Measurements from ENCODE around the gene PODXL.

PODXL gene

DNA sequence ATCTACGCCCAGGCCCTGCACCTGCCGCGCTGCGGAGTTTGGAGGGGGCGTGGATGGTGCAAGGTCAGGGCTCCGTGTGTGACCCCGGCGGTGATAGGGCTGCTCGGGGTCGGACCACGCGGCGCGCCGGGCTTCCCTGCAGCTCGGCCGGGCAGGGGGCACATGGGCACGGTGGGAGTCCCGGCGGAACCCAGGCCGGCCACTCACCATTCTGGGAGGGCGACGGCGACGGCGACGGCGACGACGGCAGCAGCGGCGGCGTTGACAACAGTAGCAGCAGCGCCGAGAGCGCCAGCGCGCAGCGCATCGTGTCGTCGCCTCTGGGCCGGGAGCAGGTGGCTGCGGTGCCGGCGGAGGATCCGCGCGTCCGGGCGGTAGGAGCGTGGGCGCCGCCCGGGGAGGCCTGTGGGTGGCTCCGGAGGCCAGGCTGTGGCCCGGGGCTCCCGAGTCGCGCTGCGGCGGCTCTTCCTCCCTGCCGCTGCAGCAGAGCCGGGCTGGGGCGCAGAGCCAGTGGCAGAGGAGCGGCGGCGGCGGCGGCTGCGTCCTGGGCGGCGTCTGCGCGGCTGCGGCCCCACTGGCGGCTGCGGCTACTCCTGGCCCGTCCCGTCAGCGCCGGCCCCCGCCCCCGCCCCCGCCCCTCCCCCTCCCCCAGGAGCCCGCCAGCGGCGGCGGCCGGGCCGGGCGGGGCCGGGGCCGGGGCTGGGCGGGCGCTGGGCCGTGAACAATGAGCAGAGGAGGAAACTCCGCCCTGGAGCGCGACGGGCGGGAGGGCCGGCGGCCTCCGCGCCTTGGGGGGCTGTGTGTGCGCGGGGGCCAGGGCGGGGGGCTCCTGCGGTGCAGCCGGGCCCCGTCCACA is at the start of gene PODXL:
TSS of gene PODXL (minus strand) at position 576 of the 856 bp plus-strand sequence. CDS start at position 307, 269 bp downstream.
- DNase-seq: peak; percentile 49 to 50

DNA sequence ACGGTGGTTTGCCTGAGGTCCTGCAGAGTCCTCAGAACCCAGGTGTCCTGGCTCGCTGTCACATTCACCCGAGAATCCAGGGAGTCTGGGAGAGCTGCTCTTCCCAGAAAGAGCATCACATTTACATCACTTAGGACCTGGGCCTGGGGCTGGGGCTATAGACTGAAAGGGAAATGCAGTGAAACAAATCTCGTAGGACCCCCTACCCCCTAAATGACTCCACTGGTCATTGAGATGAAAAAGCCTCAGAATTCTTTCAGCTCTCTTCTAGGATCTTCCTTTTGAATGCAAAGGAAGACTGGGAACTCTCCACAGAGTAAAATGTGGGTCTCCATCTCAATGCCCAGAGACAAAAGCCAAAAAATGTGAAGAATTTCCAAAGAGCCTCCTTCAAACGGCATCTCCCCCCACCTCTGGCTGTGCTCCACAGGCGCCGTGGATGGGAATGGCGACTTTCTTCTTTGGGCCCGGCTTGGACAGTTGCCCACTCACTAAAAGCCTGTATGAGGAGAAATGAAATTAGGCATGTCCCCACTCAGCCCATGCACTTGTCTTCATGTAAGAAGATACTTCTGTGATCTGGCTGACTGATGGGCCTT is 49.0 kb upstream of the PODXL start:
- no peak for DNase-seq

DNA sequence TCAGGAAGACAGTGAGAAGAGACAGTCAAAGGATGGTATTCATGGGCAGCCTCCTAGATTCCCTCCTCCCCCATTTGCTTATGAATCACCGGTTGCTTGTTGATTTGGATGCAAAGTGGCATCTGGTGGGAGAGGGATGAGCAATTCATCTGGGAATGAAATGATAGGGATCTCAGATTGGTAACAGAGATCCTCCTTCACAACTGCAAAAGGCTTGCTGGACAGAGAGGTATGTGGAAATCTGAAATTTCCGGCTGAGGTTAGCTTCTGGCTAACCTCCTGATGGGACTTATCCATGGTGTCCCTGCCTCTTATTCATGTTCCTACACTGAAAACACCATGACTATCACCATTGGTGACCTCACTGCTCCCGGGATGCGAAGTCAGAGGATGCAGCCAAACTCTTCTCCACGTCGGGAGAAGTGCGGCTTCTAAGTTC is 48.4 kb upstream of the PODXL start:
- DNase-seq: no peak

DNA sequence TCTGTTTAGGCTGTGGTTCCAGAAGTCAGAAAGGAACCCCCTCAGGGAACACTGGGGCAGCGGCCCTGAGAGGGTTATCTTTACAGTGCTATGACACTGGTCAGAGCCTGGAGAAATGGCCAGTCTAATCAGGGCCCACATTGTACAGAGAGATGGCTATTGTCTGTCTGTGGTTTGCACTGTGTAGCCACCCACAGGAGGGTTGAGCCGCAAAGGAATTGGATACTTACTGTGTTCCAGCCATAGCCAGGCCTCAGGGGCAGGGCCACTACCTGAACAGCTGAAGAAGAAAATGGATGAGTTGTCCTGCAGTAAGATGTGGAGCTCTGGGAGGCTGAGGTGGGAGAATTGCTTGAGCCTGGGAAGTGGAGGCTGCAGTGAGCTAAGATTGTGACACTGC is 47.5 kb upstream of the PODXL start:
- DNase-seq: no peak

DNA sequence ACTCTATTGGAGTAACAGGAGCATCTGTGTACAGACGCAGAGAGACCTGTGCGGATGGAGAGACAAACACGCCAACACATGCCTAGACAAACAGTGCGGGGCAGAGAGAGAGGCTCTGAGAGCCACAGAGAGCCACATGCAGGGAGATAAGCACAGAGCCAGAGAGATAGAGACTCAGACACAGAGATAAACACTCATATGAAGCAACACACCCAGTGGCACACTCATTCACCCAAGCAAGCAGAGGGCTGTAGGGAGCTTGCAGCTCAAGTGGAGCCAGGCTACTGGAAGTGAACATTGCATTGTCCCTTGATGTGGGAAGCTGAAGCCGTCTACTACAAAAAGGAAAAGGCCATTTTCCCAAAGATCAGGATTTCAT is 46.6 kb upstream of the PODXL start:
- DNase-seq: no peak

DNA sequence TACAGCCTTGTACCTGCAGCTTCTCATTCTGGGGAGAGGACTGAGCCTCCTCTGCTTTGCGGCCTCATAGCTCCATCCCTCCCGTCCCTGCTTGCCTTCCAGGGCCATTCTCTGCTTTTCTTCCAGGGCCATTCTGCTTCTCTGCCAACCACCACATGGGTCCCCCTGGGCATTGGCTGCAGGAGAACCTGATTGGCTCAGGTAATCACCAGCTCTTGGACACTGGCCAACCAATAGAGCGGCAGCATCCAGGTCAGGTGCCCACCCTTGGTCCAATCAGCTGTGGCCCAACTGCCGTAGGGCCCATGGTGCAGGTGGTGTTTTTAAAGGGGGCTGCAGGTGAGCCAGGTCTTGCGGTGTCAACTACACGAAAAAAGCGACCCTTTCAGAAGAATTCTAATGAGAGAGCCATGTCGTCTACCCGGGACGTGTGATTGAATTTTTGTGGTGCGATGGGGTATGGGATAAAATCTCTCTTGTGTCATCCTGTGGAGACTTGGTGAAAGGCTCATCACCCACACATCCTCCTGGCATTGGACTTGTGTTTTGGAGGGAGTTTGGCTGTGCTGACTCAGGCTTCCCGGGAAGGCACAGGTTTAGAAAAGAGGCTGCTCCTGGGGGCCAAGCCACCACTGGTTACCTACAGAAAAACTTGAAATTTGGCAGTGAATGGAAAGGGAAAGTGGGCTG is 46.0 kb upstream of the PODXL start:
- no peak for DNase-seq

DNA sequence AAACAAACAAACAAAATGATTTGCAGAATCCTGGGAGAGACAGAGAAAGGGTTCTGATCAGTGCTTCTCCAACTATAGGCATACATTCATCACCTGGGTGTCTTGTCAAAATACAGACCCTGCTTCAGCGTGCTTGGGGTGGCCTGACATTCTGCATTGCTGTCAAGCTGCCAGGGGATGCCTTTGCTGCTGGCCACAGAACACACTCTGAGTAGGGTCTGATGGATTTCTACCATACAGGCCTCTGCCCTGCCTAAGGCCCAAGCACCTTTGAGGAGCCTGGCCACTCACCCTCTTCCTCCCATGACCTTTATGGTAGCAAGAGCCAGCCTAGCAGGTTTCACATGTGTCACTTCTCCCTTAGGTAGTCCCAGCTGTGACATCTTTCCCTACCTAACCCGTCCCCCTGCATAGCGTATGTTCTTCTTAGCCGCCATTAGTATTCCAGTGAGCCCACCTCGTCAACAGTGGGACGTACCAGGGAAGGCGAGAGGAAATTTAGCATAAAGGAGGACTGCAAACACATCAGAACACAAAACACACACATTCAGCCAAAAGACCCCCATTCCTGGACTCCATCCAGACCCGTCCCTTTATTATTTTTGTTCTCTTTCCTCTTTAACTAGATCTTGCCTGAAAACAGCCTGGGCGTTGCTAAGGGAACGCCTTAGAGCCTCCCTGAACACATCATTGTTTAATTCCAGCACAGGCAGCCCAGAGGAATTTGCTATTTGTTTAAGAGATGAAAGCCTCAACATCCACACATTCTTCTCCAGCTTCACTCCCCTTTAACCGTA is 43.9 kb upstream of the PODXL start:
- DNase-seq: no peak

DNA sequence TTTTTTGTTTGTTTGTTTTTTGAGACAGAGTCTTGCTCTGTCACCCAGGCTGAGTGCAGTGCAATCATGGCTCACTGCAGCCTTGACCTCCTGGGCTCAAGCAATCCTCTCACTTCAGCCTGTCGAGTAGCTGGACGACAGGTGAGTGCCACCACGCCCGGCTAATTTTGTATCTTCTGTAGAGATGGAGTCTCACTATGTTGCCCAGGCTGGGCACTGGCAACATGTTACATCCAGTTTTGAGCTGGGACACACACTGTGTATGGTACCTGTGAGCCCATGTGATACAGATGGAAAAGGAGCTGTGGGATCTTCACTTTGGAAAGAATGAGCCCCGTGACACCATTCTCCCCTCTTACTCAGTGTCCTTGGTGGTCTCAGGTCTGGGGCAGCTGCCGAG is 40.4 kb upstream of the PODXL start:
- DNase-seq: no peak

DNA sequence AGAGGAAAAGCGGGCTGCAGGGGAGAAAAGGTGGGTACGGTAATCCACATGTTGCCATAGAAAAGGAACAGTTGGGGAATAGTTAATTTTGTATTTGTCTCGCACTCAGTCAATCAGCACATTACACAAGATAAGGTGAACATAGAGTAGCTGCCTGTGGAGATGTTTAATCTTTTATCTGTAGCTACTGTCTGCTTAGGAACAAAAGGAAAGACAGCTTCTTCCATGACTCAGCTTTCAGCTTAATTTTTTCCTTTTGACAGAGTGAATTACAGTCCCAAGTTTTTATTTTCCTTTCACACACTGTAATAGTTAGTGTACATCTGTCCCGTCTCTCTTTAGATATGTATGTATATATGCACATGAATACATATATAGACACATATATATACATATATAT is 39.3 kb upstream of the PODXL start:
- DNase-seq: no peak

DNA sequence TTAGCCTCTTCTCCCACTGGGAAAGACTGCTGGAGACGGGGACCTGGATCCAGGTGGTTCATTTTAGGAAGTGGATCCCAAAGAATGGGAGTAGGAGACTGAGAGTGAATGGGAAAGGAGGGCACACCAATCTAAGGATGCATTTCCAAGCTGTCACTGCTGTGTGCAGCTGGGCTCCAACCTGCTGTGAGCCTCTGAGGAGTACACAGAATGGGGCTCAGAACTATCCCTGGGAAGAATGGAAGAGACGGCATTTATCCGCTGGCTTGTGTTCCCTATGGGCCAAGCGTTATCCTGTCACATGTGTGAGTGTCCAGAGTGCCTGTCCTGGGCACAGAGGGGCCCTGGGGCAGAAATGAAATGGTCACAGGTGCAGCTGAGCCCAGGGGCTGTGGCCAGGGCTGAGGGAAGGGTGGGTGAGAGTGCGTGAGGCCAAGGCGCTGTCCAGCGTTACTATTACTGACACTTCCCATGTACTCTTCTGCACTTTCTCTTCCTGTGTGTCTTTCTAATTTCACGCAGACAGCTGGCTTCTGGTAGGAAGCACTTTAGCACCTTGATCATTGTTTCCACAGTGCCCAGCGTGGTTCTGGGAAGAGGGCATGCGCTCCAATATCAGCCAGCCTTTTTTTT is 35.4 kb upstream of the PODXL start:
- no peak for DNase-seq

DNA sequence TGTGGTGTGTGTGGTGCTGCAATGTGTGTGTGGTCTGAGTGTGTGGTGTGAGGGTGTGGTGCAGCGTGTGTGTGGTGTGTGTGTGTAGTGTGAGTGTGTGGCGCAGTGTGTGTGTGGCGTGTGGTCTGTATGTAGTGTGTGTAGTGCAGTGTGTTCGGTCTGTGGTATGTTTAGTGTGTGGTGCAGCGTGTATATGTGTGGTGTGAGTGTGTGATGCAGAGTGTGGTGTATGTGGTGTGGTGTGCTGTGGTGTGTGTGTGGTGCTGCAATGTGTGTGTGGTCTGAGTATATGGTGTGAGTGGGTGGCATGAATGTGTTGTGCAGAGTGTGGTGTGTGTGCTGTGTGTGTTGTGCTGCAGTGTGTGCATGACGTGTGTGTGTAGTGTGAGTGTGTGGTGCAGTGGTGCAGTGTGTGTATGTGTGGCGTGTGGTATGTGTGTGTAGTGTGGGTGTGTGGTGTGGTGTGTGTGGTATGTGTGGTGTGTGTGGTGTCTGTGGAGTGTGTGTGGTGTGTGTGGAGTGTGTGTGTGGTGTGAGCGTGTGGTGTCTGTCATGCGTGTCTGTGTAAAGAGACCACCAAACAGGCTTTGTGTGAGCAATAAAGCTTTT is 31.0 kb upstream of the PODXL start:
- no peak for DNase-seq

DNA sequence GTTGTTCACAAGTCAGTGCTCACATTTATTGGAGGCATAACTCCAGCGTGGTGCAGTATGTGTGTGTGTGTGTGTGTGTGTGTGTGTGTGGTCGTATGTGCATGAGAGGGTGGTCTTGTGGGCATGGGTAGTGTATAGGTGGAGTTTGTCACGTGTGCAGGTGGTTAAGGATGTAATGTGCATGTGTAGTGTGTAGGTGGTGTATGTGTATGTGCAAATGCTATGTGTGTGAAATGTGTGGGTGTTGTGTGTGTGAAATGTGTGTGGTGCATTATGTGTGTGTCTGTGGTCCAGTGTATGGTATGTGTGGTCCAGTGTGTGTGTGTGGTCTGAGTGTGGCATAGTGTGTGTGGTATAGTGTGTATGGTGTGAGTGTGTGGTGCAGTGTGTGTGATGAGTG is 30.3 kb upstream of the PODXL start:
- no peak for DNase-seq

DNA sequence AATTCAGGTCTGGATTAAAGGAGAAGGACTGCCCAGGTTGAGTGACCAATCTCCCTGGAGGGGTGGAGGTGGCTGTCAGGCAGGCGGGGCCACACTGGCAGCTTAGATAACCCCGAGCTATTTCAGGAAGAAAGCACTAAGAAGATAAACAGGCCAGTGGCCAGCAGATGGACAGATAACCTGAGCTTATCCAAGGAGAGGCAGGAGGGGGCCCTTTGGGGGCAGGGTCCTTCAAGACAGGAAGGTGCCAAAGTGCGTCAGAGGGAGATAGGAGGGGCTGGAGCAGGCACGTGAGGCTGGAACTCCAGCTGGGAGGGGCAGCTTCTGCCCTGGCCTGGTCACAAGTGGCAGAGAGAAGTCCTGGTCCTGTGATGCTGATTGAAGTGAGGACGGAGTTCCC is 29.8 kb upstream of the PODXL start:
- no peak for DNase-seq

DNA sequence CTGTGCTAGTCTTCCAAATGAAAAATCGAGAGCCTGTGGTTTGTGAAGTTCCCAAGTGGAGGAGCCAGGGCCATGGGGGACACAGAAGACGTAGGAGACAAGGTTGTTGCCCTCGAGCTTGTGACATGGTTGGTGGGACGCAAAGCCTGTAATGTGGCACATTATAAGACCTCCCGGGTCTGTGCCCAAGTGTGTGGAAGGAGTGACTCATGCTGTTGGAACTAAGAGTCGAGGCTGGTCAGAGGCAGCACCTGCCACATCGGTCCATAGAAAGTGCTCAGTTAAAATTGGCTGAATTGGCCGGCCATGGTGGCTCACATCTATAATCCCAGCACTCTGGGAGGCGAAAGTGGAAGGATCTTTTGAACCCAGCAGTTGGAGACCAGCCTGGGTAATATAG is 27.0 kb upstream of the PODXL start:
- no peak for DNase-seq

DNA sequence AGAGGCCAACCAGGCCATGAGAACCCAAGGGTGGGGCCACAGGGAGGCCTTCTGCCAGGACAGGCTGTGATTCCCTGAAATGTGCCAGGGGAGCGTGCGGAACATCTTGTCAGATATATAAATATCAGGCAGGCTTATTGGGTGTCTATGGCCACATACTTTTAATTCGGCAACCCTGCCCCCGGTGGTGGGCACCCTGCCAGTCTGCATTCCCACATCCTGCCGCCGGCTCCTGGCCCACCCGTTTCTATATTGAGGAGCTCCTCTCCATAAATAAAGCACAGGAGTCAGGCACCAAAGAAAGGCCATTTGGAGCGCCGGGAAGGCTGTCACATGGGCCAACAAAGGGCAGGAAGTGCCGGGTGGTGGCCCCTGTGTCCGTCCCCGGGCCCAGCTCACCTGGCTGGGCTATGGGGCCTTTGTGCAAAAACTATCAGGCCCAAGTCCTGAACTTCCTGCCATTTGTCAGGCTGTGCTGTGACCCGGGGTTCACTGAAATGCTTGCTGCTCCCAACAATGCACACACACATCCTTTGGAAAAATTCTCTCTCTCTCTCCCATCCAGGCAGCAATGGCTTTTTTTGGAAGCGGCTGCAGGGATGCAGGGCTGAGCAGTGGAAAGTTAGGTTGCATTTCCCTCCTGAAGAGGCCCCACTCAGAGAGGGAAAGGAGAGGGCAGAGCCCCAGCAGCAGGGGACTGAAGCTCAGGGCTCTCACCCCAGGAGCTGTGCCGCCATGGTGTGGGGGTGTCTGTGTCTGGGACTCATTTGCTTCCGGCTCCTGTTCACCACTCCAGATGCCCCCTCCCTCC is 25.0 kb upstream of the PODXL start:
- no peak for DNase-seq

DNA sequence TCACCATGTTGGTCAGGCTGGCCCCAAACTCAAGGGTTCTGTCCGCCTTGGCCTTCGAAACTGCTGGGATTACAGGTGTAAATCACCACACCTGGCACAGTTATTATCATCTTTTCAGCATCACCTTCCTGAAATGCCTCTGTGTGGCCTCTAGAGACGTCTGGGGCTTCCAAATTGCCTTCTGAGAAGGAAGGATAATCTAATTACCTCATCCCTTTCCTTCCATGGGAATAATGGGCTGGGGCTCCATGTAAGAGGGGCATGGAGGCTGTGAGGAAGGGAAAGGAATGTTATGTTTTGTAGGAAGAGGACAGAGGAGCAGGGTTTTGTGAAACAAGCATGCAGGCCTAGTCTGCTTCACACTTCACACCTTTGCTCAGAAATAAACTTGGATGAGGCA is 22.2 kb upstream of the PODXL start:
- DNase-seq: no peak

DNA sequence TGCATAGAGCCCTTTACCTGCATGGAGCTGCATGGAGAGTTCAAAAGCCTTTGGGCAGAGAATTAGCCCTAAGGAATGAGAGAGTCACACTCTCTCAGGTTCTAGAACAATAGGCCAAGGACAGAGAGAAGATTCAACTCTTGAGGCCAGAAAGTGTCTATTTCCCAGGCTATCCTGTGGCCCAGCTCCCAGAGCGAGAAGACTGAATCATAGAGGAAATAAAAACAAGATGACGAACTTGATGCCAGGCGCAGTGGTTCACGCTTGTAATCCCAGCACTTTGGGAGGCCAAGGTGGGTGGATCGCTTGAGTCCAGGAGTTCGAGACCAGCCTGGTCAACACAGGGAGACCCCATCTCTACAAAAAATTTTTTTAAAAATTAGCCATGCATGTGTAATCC is 18.3 kb upstream of the PODXL start:
- no peak for DNase-seq

DNA sequence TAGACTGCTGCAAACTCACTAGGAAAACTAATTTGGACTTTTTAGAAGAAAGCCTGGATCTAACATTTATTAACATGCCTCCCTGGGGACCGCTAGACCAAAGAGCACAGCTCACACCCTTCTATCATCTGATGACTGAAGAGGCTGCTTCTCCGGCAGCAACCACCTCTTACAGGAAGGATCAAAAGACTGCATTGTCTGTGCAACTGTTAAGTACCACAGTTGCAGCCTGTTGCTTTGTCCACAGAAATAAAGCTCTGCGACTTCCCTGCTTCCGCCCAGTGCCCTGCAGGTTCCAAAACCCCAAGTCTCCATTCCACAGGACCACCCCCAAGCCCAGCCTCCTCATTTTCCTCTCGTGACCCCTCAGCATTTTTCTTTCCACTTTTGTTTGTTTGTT is 14.0 kb upstream of the PODXL start:
- DNase-seq: no peak

DNA sequence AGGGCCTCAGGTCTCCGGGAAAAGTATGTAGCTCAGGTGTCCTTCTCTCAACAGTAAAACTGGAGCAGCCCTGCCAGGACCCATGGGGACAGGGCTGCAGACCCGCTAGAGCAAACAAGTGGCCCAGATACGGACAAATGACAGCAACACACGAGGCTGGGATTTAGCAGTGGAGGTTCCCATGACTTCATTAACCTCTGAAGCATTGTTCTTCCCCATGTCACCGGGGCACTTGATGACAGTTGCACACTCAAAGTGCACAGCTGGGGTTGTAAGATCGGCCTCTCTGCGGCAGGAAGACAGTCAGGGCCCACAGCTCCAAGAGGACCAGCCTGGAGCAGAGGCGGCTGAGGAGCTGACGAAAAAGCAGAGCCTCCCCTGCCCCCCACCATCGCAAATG is 12.5 kb upstream of the PODXL start:
- DNase-seq: no peak

DNA sequence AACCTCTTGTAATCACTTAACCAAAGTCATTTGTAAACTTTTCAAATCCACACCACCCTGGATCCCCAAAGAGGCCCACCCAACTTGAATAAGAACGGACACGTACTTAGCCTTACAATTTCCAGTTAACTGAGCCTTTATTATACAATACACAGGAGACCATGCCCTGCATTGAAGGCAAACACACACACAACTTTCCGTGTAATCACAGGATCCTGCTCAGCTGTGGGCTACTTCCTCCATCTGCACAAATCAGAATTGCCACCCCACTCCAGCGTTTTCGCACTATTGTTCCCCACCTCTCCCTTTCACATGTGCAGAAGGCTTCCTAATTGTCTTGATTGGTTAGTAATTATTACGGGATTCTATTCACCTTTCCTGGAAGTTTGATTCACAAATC is 12.1 kb upstream of the PODXL start:
- no peak for DNase-seq

DNA sequence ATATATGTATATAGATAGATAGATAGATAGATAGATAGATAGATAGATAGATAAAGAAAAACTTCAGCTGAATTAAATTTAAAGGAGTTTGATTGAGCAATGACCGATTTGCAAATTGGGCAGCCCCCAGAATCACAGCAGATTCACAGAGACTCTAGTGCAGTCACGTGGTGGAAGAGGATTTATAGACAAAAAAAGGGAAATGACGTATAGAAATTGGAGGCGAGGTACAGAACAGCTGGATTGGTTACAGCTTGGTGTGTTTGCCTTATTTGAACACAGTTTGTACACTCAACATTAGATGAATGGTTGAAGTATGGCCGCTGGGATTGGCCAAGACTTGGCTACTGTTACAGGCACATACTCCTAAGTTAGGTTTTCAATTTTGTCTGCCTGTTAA is 8.2 kb upstream of the PODXL start:
- no peak for DNase-seq

Measured in activated CD4-positive, alpha-beta T cell treated with anti-CD3 and anti-CD28 coated beads, Interleukin-2, amount 50 U/mL, for 48 hours (primary cell).